HepG2 (cell line): ENCODE data around the gene MRPL20. TPM values are rescaled to one million over a fixed set of nuclear protein-coding genes. Genes with fewer than 3 reads are reported as not detected.

Source experiments
- DNMT1 ChIP-seq: sonication (generic); formaldehyde crosslinking; IDR thresholded peaks from 2 replicates; pipeline ENCODE4 v1.5.1; 2020; ENCODE audit warnings: mild to moderate bottlenecking, missing genetic modification reagents
- FOXC1 ChIP-seq: sonication (generic); formaldehyde crosslinking; IDR thresholded peaks from 2 replicates; pipeline ENCODE4 v1.8.0; 2022; ENCODE audit warnings: mild to moderate bottlenecking, missing genetic modification reagents, borderline replicate concordance
- LCORL ChIP-seq, 2 experiments: fragments of 450-650 bp in 1 of 2; sonication (generic) in 1 of 2; formaldehyde crosslinking in 1 of 2; IDR thresholded peaks; 2 replicates each; pipeline versions ENCODE4 v1.5.0 to v1.6.1; 2017 to 2020; ENCODE audit warnings: antibody characterized with exemption in 1 of 2, missing genetic modification reagents in 1 of 2
- NFIB ChIP-seq: sonication (generic); formaldehyde crosslinking; IDR thresholded peaks from 2 replicates; pipeline ENCODE4 v1.9.0; 2021; ENCODE audit warnings: missing genetic modification reagents, mild to moderate bottlenecking, borderline replicate concordance
- RBFOX2 ChIP-seq: fragments of 200-400 bp; formaldehyde crosslinking; IDR thresholded peaks from 2 replicates; pipeline ENCODE4 v1.6.1; 2017; ENCODE audit warnings: low read depth, mild to moderate bottlenecking, low read length
- SALL2 ChIP-seq: sonication (generic); formaldehyde crosslinking; IDR thresholded peaks from 2 replicates; pipeline ENCODE4 v1.8.1; 2023; ENCODE audit warnings: mild to moderate bottlenecking, missing genetic modification reagents, inconsistent platforms
- ZNF235 ChIP-seq: sonication (generic); formaldehyde crosslinking; IDR thresholded peaks from 2 replicates; pipeline ENCODE4 v1.8.1; 2023; ENCODE audit warnings: mild to moderate bottlenecking, missing genetic modification reagents, borderline replicate concordance
- ZNF484 ChIP-seq: sonication (generic); formaldehyde crosslinking; IDR thresholded peaks from 2 replicates; pipeline ENCODE4 v1.5.1; 2020; ENCODE audit warnings: mild to moderate bottlenecking, low read depth, missing genetic modification reagents, borderline replicate concordance
- ZNF550 ChIP-seq: sonication (generic); formaldehyde crosslinking; IDR thresholded peaks from 2 replicates; pipeline ENCODE4 v1.4.0; 2020; ENCODE audit warnings: mild to moderate bottlenecking, missing genetic modification reagents, borderline replicate concordance
- ZNF749 ChIP-seq: sonication (generic); formaldehyde crosslinking; IDR thresholded peaks from 2 replicates; pipeline ENCODE4 v1.8.0; 2022; ENCODE audit warnings: mild to moderate bottlenecking, missing genetic modification reagents, moderate library complexity, borderline replicate concordance
- ZNF781 ChIP-seq: sonication (generic); formaldehyde crosslinking; IDR thresholded peaks from 2 replicates; pipeline ENCODE4 v1.5.1; 2020; ENCODE audit warnings: borderline replicate concordance, mild to moderate bottlenecking, missing genetic modification reagents; ENCODE audit errors: not compliant biosample characterization
- polyA plus RNA-seq, 8 experiments: library from polyadenylated mRNA; depleted of rRNA in 3 of 8; stranded (reverse) in 7 of 8; unstranded in 1 of 8; fragments of >200 nt; fragmentation: Illumina TruSeq in 4 of 8; extraction: Trizol in 4 of 8; gene quantifications; 2 replicates each; pipeline versions ENCODE4 v1.2.1 to v1.2.3, GENCODE V29; 2011 to 2016; ENCODE audit warnings: low read depth in 4 of 8, missing spikeins in 1 of 8, mixed read lengths in 1 of 8; ENCODE audit not compliant: insufficient read depth in 1 of 8
- total RNA-seq, 5 experiments: library from RNA; depleted of rRNA; stranded (reverse); fragments of >200 nt; fragmentation: Illumina TruSeq; extraction: Trizol; gene quantifications; 2 replicates each; pipeline ENCODE4 v1.2.3, GENCODE V29; 2016; ENCODE audit warnings: low read depth in 1 of 5
- TF ChIP-seq, protein P1 (sequence below): IDR thresholded peaks from 2 replicates; pipeline ENCODE4 v1.6.1; 2016; ENCODE audit warnings: mild to moderate bottlenecking
- TF ChIP-seq, protein P2 (sequence below): sonication (generic); formaldehyde crosslinking; IDR thresholded peaks from 2 replicates; pipeline ENCODE4 v1.8.0; 2022; ENCODE audit warnings: missing genetic modification reagents, mild to moderate bottlenecking, moderate library complexity, borderline replicate concordance
- TF ChIP-seq, protein P3 (sequence below): sonication (generic); formaldehyde crosslinking; IDR thresholded peaks from 2 replicates; pipeline ENCODE4 v1.5.1; 2020; ENCODE audit warnings: mild to moderate bottlenecking, missing genetic modification reagents, moderate library complexity
- TF ChIP-seq, protein P4 (sequence below): sonication (generic); formaldehyde crosslinking; IDR thresholded peaks from 2 replicates; pipeline ENCODE4 v1.4.0; 2020; ENCODE audit warnings: missing genetic modification reagents; ENCODE audit errors: not compliant biosample characterization
- TF ChIP-seq, protein P5 (sequence below): sonication (generic); formaldehyde crosslinking; IDR thresholded peaks from 2 replicates; pipeline ENCODE4 v1.8.1; 2023; ENCODE audit warnings: mild to moderate bottlenecking, moderate library complexity, missing genetic modification reagents

MRPL20 gene
- total and polyA plus RNA-seq, 2 of the 13 experiments (the other 11 are each of a cell fraction or from before 2014, with no cell fraction given) = 59.2 to 127 TPM

DNA sequence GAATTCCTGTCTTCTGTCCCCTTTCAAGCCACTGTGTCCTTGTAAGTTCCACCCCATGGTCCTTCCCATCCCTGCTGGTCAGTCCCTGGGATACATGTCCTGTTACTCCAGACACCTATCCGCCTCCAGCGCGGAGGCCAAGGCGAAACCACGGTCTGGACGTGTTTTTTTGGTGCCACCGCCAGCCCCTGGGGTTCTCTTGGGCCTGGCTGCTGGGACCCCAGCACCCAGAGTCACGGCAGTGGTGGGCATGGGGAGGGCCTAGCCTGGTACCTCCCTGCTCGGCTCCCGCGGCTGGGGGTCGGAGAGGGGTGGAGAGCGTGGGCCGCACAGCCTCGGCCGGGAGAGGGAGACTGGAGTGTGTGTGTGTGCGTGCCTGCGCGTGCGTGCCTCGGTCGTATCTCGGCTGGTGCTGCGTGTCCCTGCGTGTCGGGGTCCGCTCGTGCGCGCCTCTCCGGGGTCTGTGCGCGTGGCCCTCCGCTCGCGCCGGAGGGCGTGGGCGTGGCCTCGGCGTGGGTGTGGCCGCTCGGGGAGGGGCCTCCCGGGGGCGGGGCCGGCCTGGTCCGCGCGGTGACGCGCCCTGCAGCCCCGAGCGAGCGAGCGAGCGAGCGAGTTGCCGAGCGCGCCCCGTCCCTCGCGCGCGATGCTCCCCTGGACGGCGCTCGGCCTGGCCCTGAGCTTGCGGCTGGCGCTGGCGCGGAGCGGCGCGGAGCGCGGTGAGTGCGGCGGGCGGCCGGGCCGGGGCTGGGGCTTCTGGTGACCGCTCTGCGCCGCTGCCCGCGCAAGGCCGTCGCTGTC is 28.2 kb upstream of the MRPL20 start, which contains the start of gene VWA1 (continued):
- TF ChIP-seq, protein P1, sequence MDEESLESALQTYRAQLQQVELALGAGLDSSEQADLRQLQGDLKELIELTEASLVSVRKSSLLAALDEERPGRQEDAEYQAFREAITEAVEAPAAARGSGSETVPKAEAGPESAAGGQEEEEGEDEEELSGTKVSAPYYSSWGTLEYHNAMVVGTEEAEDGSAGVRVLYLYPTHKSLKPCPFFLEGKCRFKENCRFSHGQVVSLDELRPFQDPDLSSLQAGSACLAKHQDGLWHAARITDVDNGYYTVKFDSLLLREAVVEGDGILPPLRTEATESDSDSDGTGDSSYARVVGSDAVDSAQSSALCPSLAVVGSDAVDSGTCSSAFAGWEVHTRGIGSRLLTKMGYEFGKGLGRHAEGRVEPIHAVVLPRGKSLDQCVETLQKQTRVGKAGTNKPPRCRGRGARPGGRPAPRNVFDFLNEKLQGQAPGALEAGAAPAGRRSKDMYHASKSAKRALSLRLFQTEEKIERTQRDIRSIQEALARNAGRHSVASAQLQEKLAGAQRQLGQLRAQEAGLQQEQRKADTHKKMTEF = no peak; the same call in 1 of the 2 replicates
- TF ChIP-seq NFIB (CRISPR knock-in tag) = no peak
- peak; percentile 65 for TF ChIP-seq DNMT1 (CRISPR knock-in tag)
- 0 out of 2 replicates have a peak, but pooled peaks have one; percentile 44 for TF ChIP-seq ZNF749 (CRISPR knock-in tag)
- peak; percentile 96 for TF ChIP-seq RBFOX2
- no peak; the same call in 1 of the 2 replicates for TF ChIP-seq ZNF550
- TF ChIP-seq SALL2 = peak; percentile 59; the same call in 1 of the 2 replicates
- TF ChIP-seq FOXC1 = peak; percentile 14; the same call in 1 of the 2 replicates
- no peak for TF ChIP-seq ZNF484 (CRISPR knock-in tag)
- TF ChIP-seq, protein P2, sequence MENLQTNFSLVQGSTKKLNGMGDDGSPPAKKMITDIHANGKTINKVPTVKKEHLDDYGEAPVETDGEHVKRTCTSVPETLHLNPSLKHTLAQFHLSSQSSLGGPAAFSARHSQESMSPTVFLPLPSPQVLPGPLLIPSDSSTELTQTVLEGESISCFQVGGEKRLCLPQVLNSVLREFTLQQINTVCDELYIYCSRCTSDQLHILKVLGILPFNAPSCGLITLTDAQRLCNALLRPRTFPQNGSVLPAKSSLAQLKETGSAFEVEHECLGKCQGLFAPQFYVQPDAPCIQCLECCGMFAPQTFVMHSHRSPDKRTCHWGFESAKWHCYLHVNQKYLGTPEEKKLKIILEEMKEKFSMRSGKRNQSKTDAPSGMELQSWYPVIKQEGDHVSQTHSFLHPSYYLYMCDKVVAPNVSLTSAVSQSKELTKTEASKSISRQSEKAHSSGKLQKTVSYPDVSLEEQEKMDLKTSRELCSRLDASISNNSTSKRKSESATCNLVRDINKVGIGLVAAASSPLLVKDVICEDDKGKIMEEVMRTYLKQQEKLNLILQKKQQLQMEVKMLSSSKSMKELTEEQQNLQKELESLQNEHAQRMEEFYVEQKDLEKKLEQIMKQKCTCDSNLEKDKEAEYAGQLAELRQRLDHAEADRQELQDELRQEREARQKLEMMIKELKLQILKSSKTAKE (CRISPR knock-in tag) = no peak
- no peak for TF ChIP-seq ZNF235 (CRISPR knock-in tag)
- no peak for TF ChIP-seq ZNF781 (CRISPR knock-in tag)
- TF ChIP-seq, protein P3, sequence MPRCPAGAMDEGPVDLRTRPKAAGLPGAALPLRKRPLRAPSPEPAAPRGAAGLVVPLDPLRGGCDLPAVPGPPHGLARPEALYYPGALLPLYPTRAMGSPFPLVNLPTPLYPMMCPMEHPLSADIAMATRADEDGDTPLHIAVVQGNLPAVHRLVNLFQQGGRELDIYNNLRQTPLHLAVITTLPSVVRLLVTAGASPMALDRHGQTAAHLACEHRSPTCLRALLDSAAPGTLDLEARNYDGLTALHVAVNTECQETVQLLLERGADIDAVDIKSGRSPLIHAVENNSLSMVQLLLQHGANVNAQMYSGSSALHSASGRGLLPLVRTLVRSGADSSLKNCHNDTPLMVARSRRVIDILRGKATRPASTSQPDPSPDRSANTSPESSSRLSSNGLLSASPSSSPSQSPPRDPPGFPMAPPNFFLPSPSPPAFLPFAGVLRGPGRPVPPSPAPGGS (CRISPR knock-in tag) = peak; percentile 83
- TF ChIP-seq, protein P4, sequence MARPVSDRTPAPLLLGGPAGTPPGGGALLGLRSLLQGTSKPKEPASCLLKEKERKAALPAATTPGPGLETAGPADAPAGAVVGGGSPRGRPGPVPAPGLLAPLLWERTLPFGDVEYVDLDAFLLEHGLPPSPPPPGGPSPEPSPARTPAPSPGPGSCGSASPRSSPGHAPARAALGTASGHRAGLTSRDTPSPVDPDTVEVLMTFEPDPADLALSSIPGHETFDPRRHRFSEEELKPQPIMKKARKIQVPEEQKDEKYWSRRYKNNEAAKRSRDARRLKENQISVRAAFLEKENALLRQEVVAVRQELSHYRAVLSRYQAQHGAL (CRISPR knock-in tag) = peak; percentile 0
- TF ChIP-seq, protein P5, sequence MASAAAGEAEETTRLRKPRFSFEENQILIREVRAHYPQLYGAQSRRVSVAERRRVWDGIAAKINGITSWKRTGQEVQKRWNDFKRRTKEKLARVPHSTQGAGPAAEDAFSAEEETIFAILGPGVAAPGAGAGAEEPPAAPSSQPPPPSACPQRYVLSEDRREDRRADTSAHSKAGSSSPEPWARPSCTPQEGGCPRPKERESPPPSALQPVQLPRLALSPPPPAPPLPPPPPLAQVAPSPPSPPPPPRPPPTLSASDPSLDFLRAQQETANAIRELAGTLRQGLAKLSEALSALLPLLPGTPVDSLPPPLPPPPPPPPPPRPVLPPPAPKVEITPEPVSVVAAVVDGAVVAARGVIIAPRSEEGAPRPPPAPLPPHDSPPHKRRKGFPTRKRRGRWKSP (CRISPR knock-in tag) = no peak
- TF ChIP-seq LCORL (IDR thresholded peaks at IDR 0.05) = no peak
- TF ChIP-seq LCORL (CRISPR knock-in tag; IDR thresholded peaks at IDR 0.05) = 0 out of 2 replicates have a peak, but pooled peaks have one; percentile 38
